ENCODE data around the gene TICRR. TPM values are rescaled to one million over a fixed set of nuclear protein-coding genes. Genes with fewer than 3 reads are reported as not detected.

The TICRR gene
- total and polyA plus RNA-seq, 4 donors = under 0.01 to 7.3 (median 0.15) TPM

GRCh38 chr15:89555768-89556167 is 19.5 kb upstream of the TICRR start:
- 71% methylated on average over 5 of the region's 5 CpGs for WGBS
- Histone ChIP-seq H3K9ac (ENCODE audit: low read depth in 1 of 2, low read length in 2 of 2) (no peak overlapping the region), H3K36me3 (ENCODE audit: control insufficient read depth in 4 of 4, insufficient read depth in 3 of 4, low read depth in 1 of 4, low read length in 3 of 4) (no peaks in the 10 kb centered on the region), H3K4me1 (ENCODE audit: control insufficient read depth in 4 of 4, insufficient read depth in 4 of 4, low read length in 3 of 4) (no peaks in the 10 kb centered on the region), H3K4me3 (ENCODE audit: low read depth in 1 of 3, low read length in 3 of 3) (no peak overlapping the region), H3K9me3 (ENCODE audit: control insufficient read depth in 4 of 4, low read length in 3 of 4) (no peaks in the 10 kb centered on the region), H3K27ac (ENCODE audit: low read depth in 1 of 2, low read length in 2 of 2) (no peak overlapping the region), H3K27me3 (ENCODE audit: control insufficient read depth in 4 of 4, insufficient read depth in 4 of 4, low read length in 3 of 4) (no peaks in the 10 kb centered on the region)
- TF ChIP-seq SP1 (IDR thresholded peaks at IDR 0.05) (no peak), REST (IDR thresholded peaks at IDR 0.05) (no peak), RXRA (IDR thresholded peaks at IDR 0.05) (no peak), YY1 (IDR thresholded peaks at IDR 0.05) (no peak), NR2F2 (IDR thresholded peaks at IDR 0.05) (no peak), FOXA2 (IDR thresholded peaks at IDR 0.05) (no peak), JUND (IDR thresholded peaks at IDR 0.05) (no peak), GABPA (IDR thresholded peaks at IDR 0.05 in 1 of 2, conservative IDR thresholded peaks at IDR 0.05 in 1 of 2) (no peak), MAX (IDR thresholded peaks at IDR 0.05) (no peak), HNF4G (IDR thresholded peaks at IDR 0.05) (no peak)
- no peak for DNase-seq (ENCODE audit: low spot score)

DNA sequence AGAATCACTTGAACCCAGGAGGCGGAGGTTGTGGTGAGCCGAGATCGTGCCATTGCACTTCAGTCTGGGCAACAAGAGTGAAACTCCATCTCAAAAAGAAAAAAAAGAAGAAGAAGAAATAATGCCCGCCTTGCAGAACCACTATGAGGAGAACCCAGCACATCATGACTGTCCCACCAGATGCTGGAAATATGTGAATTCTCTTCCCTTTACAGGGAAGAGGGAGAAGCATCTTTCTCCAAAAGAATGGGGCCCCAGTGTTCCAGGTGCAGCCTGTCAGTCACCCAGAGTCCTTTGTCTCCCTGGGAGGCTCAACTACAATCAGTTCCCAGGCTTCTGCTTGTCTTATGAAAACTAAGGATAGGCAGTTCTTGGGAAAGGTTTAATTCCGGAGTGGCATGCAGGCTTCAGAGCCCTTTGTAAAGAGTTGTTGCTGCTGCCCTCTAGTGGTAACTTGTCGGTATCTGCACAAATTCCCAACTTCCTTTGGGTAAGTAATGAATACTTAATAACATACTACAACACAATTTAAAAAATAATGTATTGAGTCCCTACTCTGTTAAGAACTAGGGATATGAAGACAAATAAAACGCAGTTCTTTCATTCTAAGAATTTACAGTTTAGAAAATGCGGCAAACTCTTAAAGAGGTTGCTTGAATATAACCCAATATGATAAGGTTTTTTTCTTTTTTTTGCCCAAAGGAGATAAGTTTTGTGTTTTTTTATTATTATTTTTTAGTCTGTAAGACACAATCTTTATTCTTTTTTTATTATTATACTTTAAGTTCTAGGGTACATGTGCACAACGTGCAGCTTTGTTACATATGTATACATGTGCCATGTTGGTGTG is 18.6 kb upstream of the TICRR start:
- peak; percentile 49 for DNase-seq (ENCODE audit: low spot score)
- TF ChIP-seq, protein P1, sequence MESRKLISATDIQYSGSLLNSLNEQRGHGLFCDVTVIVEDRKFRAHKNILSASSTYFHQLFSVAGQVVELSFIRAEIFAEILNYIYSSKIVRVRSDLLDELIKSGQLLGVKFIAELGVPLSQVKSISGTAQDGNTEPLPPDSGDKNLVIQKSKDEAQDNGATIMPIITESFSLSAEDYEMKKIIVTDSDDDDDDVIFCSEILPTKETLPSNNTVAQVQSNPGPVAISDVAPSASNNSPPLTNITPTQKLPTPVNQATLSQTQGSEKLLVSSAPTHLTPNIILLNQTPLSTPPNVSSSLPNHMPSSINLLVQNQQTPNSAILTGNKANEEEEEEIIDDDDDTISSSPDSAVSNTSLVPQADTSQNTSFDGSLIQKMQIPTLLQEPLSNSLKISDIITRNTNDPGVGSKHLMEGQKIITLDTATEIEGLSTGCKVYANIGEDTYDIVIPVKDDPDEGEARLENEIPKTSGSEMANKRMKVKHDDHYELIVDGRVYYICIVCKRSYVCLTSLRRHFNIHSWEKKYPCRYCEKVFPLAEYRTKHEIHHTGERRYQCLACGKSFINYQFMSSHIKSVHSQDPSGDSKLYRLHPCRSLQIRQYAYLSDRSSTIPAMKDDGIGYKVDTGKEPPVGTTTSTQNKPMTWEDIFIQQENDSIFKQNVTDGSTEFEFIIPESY (IDR thresholded peaks at IDR 0.05) = no peak
- TF ChIP-seq RAD21 (IDR thresholded peaks at IDR 0.05) = peak; percentile 78 to 82
- TF ChIP-seq YY1 (IDR thresholded peaks at IDR 0.05) = no peak
- no peak for TF ChIP-seq REST (IDR thresholded peaks at IDR 0.05)
- TF ChIP-seq CTCF (IDR thresholded peaks at IDR 0.05; ENCODE audit: low read depth, low read length, missing input control) = peak; percentile 76
- H3K4me1 ChIP-seq (ENCODE audit: control insufficient read depth in 4 of 4, insufficient read depth in 4 of 4, low read length in 3 of 4) = no peaks in the 10 kb centered on the region
- no peaks in the 10 kb centered on the region for H3K9me3 ChIP-seq (ENCODE audit: control insufficient read depth in 4 of 4, low read length in 3 of 4)
- WGBS = 43% methylated on average over 9 of the region's 9 CpGs
- H3K36me3 ChIP-seq (ENCODE audit: control insufficient read depth in 4 of 4, insufficient read depth in 3 of 4, low read depth in 1 of 4, low read length in 3 of 4) = no peaks in the 10 kb centered on the region
- H3K4me3 ChIP-seq (ENCODE audit: low read depth in 1 of 3, low read length in 3 of 3) = no peak overlapping the region
- H3K9ac ChIP-seq (ENCODE audit: low read depth in 1 of 2, low read length in 2 of 2) = no peak overlapping the region
- no peaks in the 10 kb centered on the region for H3K27me3 ChIP-seq (ENCODE audit: control insufficient read depth in 4 of 4, insufficient read depth in 4 of 4, low read length in 3 of 4)
- H3K27ac ChIP-seq (ENCODE audit: low read depth in 1 of 2, low read length in 2 of 2) = no peak overlapping the region

Data from liver (tissue), 9 donors.